ENCODE results near the gene PTDSS2.

DNA sequence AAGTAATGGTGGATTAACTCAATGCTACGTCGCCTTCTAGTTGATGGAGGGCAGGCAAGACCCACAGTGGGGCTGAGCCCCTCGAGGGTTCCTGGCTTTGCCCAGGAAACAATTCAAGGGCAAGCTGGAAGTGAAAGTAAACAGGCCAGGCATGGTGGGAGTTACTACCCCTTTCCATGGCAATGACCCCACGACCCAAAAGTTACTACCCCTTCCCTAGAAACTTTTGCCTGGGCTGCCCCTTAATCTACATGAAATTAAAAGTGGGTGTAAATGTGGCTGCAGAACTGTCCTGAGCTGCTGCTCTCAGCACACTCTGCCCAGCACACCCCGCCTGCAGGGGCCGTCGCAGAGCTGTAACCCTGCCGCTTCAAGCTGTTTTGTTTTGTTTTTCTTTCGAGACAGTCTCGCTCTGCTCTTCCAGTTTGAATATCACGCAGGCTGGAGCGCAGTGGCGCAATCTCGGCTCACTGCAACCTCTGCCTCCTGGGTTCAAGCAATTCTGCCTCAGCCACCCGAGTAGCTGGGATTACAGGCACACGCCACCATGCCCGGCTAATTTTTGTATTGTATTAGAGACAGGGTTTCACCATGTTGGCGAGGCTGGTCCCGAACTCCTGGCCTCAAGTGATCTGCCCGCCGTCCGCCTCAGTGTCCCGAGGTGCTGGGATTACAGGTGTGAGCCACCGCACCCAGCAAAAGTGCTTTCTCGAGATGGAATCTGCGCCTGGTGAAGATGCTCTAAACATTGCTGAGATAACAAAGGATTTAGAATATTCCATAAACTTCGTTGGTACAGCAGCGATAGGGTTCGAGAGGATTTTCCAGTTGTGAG lies 62.9 kb downstream of the PTDSS2 start:
- TF ChIP-seq CTCF (IDR thresholded peaks at IDR 0.05; ENCODE audit: low read depth, low read length) (no peak), POLR2A (IDR thresholded peaks at IDR 0.05; ENCODE audit: extremely low read depth, insufficient read length) (no peak)

Data from NB4 (cell line).